HCT116 (cell line): ENCODE results near the gene KIFC3. TPM values are rescaled to one million over a fixed set of nuclear protein-coding genes. Genes with fewer than 3 reads are reported as not detected.

Experiments used
- ATAC-seq: fragments of 200-7000 bp; cut with Tn5 transposase; 2 replicates; pipeline ENCODE4 v1.9.1; 2020; ENCODE audit warnings: mild to moderate bottlenecking, moderate library complexity
- BruUV-seq: library from RNA; stranded (reverse); fragments of 400-500 nt; replicated peaks from 2 replicates; lab custom pipeline; 2021; lab: Mats Ljungman, UMichigan
- CTCF ChIA-PET: fragments of 300-600 bp; sonication (Branson Sonifier 250); formaldehyde crosslinking; loops from one replicate; lab custom pipeline; 2021; ENCODE audit warnings: antibody characterized with exemption; lab: Charles Lee
- POLR2A ChIA-PET: fragments of 300-600, 350-600 bp; sonication (Branson Sonifier 250); formaldehyde crosslinking; loops from one replicate; lab custom pipeline; 2021; ENCODE audit warnings: antibody characterized with exemption; lab: Charles Lee
- RAD21 ChIA-PET, 2 experiments: fragments of 300-600 bp; sonication (Branson Sonifier 250); formaldehyde crosslinking; loops; one replicate each; lab custom pipeline; 2023; ENCODE audit warnings: low total read pairs in 2 of 2; ENCODE audit not compliant: uncharacterized antibody in 2 of 2, unreplicated experiment in 2 of 2, low non-redundant PET in 1 of 2; lab: Charles Lee
- DNase-seq: peaks from one replicate; pipeline ENCODE4 v3.0.0-alpha.2; 2010; ENCODE audit warnings: low read depth, low spot score
- H2AFZ ChIP-seq: fragments of 200-600 bp; shearing (Covaris generic), sonication (generic); 2 replicates; pipeline ENCODE4 v1.6.1; 2017; ENCODE audit warnings: low read depth, mixed run types, mixed read lengths, antibody characterized with exemption, low read length; ENCODE audit not compliant: poor library complexity, severe bottlenecking
- H3K27ac ChIP-seq: 2 replicates; pipeline ENCODE4 v1.5.1; 2012; ENCODE audit warnings: low read depth, low read length
- H3K27me3 ChIP-seq: fragments of 200-600 bp; sonication (generic); 2 replicates; pipeline ENCODE4 v1.6.1; 2016; ENCODE audit warnings: mixed run types, low read length, mixed read lengths; ENCODE audit not compliant: insufficient read depth
- H3K36me3 ChIP-seq, 2 experiments: fragments of 200-500 bp in 1 of 2; fragments of 200-600 bp in 1 of 2; sonication (Bioruptor generic) in 1 of 2; sonication (generic) in 1 of 2; 2 replicates each; pipeline versions ENCODE4 v1.5.1 to v1.6.1; 2014 to 2016; ENCODE audit warnings: low read length in 2 of 2, inconsistent platforms in 1 of 2, mixed read lengths in 1 of 2, mixed run types in 1 of 2; ENCODE audit not compliant: insufficient read depth in 2 of 2, control insufficient read depth in 1 of 2
- H3K4me1 ChIP-seq, 2 experiments: fragments of 200-600 bp in 1 of 2; sonication (generic) in 1 of 2; 2 replicates each; pipeline versions ENCODE4 v1.5.1 to v1.6.1; 2012 to 2017; ENCODE audit warnings: low read length in 2 of 2, inconsistent platforms in 1 of 2, mild to moderate bottlenecking in 1 of 2, mixed read lengths in 1 of 2, mixed run types in 1 of 2, moderate library complexity in 1 of 2; ENCODE audit not compliant: insufficient read depth in 2 of 2, control insufficient read depth in 1 of 2
- H3K4me2 ChIP-seq: fragments of 200-600 bp; sonication (generic); 2 replicates; pipeline ENCODE4 v1.6.1; 2017; ENCODE audit warnings: mixed run types, low read length, mixed read lengths
- H3K4me3 ChIP-seq, 2 experiments: fragments of 200-600 bp in 1 of 2; sonication (generic) in 1 of 2; replicated peaks in 1 of 2; 2 replicates each; pipeline ENCODE4 v1.5.1; 2011 to 2016; ENCODE audit warnings: low read length in 2 of 2, control low read depth in 1 of 2, low read depth in 1 of 2, mild to moderate bottlenecking in 1 of 2, mixed read lengths in 1 of 2, mixed run types in 1 of 2
- H3K79me2 ChIP-seq: fragments of 200-600 bp; sonication (generic); 2 replicates; pipeline ENCODE4 v1.6.1; 2017; ENCODE audit warnings: mild to moderate bottlenecking, mixed run types, low read length, moderate library complexity, mixed read lengths; ENCODE audit not compliant: insufficient read depth
- H3K9ac ChIP-seq: fragments of 200-600 bp; sonication (generic); 2 replicates; pipeline ENCODE4 v1.6.1; 2016; ENCODE audit warnings: low read length, mixed read lengths
- H3K9me2 ChIP-seq: fragments of 200-600 bp; sonication (generic), shearing (Covaris generic); 2 replicates; pipeline ENCODE4 v1.6.1; 2017; ENCODE audit warnings: mixed run types, mild to moderate bottlenecking, moderate library complexity; ENCODE audit not compliant: insufficient read depth
- H3K9me3 ChIP-seq, 2 experiments: fragments of 200-500 bp in 1 of 2; fragments of 200-600 bp in 1 of 2; sonication (Bioruptor generic) in 1 of 2; sonication (generic) in 1 of 2; 2 replicates each; pipeline ENCODE4 v1.6.1; 2014 to 2017; ENCODE audit warnings: low read length in 2 of 2, mixed read lengths in 2 of 2, inconsistent platforms in 1 of 2, low read depth in 1 of 2, mild to moderate bottlenecking in 1 of 2, mixed run types in 1 of 2, moderate library complexity in 1 of 2; ENCODE audit not compliant: control insufficient read depth in 1 of 2, insufficient read depth in 1 of 2
- H4K20me1 ChIP-seq: fragments of 200-600 bp; sonication (generic), shearing (Covaris generic); 2 replicates; pipeline ENCODE4 v1.6.1; 2017; ENCODE audit warnings: mixed run types, mild to moderate bottlenecking, moderate library complexity; ENCODE audit not compliant: insufficient read depth
- CBX3 ChIP-seq: IDR thresholded peaks from 2 replicates; pipeline ENCODE4 v1.6.1; 2012; ENCODE audit warnings: low read depth
- CTCF ChIP-seq, 3 experiments: fragments of 200-600 bp in 1 of 3; sonication (generic) in 1 of 3; IDR thresholded peaks in 2 of 3; conservative IDR thresholded peaks in 1 of 3; 2 replicates each; pipeline ENCODE4 v1.5.1; 2012 to 2017; ENCODE audit warnings: low read depth in 2 of 3, low read length in 2 of 3, antibody characterized with exemption in 1 of 3, borderline replicate concordance in 1 of 3, control low read depth in 1 of 3, mild to moderate bottlenecking in 1 of 3, mixed read lengths in 1 of 3, mixed run types in 1 of 3, moderate library complexity in 1 of 3; ENCODE audit not compliant: insufficient read depth in 1 of 3
- EGR1 ChIP-seq: IDR thresholded peaks from 2 replicates; pipeline ENCODE4 v1.6.1; 2012; ENCODE audit warnings: low read depth
- ELF1 ChIP-seq: IDR thresholded peaks from 2 replicates; pipeline ENCODE4 v1.6.1; 2012; ENCODE audit warnings: low read depth, borderline replicate concordance
- EZH2 ChIP-seq: fragments of 200-600 bp; sonication (generic); IDR thresholded peaks from 2 replicates; pipeline ENCODE4 v1.6.1; 2017; ENCODE audit warnings: antibody characterized with exemption, mixed run types
- EZH2phosphoT487 ChIP-seq: fragments of 200-600 bp; IDR thresholded peaks from 2 replicates; pipeline ENCODE4 v1.6.1; 2018; ENCODE audit warnings: antibody characterized with exemption, borderline replicate concordance
- FOSL1 ChIP-seq: IDR thresholded peaks from 2 replicates; pipeline ENCODE4 v1.6.1; 2012; ENCODE audit warnings: low read depth
- JUND ChIP-seq: IDR thresholded peaks from 2 replicates; pipeline ENCODE4 v1.6.1; 2012
- MAX ChIP-seq: IDR thresholded peaks from 2 replicates; pipeline ENCODE4 v1.6.1; 2012
- POLR2AphosphoS5 ChIP-seq: IDR thresholded peaks from 2 replicates; pipeline ENCODE4 v1.6.1; 2011; ENCODE audit warnings: mild to moderate bottlenecking, low read depth, low read length, moderate library complexity
- RAD21 ChIP-seq: IDR thresholded peaks from 2 replicates; pipeline ENCODE4 v1.6.1; 2012; ENCODE audit warnings: low read depth, mild to moderate bottlenecking
- REST ChIP-seq: IDR thresholded peaks from 2 replicates; pipeline ENCODE4 v1.6.1; 2012; ENCODE audit warnings: low read depth
- TCF7L2 ChIP-seq: IDR thresholded peaks from 2 replicates; pipeline ENCODE4 v1.7.0; 2011; ENCODE audit warnings: borderline replicate concordance, inconsistent platforms; ENCODE audit not compliant: insufficient read depth, insufficient read length; ENCODE audit errors: extremely low read depth
- YY1 ChIP-seq: IDR thresholded peaks from 2 replicates; pipeline ENCODE4 v1.6.1; 2011; ENCODE audit warnings: low read length, low read depth, moderate library complexity, mild to moderate bottlenecking; ENCODE audit not compliant: insufficient replicate concordance; ENCODE audit errors: extremely low read depth
- ZBTB33 ChIP-seq: IDR thresholded peaks from 2 replicates; pipeline ENCODE4 v1.6.1; 2011; ENCODE audit warnings: mild to moderate bottlenecking, low read length, moderate library complexity; ENCODE audit not compliant: insufficient replicate concordance; ENCODE audit errors: extremely low read depth
- ZNF274 ChIP-seq: fragments of 200-500 bp; sonication (Bioruptor generic); IDR thresholded peaks from 2 replicates; pipeline ENCODE4 v1.6.1; 2014; ENCODE audit warnings: mild to moderate bottlenecking, low read depth, low read length, inconsistent platforms
- intact Hi-C: fragments of 100-400 bp; cut with micrococcal nuclease; formaldehyde crosslinking; loops from 2 replicates; pipeline ENCODE4 v1.10.0; 2022
- total RNA-seq: library from RNA; stranded (reverse); gene quantifications from one replicate; pipeline ENCODE4 v1.2.1, GENCODE V29; 2021; ENCODE audit not compliant: unreplicated experiment

Gene KIFC3
- total RNA-seq, 1 experiment from 2014 or later = 31.9 TPM

- CTCF ChIA-PET = interaction anchor here (2.1 kb wide), 1 partner anchor 9 kb away, joined by 9 read pairs; no protein-coding TSS in a partner anchor
- Histone ChIP-seq H2AFZ (no peak overlapping the region), H3K27me3 (no peaks in the 10 kb centered on the region), H3K9me2 (no peaks in the 10 kb centered on the region), H3K79me2 (no peaks in the 10 kb centered on the region), H3K9ac (no peak overlapping the region), H3K9me3 (no peaks in the 10 kb centered on the region), H3K4me1 (peaks cover 21 to 25% of the 10 kb centered on the region in 2 experiments), H3K36me3 (no peaks in the 10 kb centered on the region), H4K20me1 (no peaks in the 10 kb centered on the region), H3K4me3 (no peak overlapping the region), H3K27ac (no peak overlapping the region)
- POLR2A ChIA-PET = no interaction called here
- intact Hi-C loops = no loop called here
- BruUV-seq = no TSS peak
- DNase-seq = no peak
- TF ChIP-seq EGR1 (no peak), YY1 (no peak), RAD21 (no peak), ELF1 (no peak), MAX (no peak), TCF7L2 (no peak), REST (no peak), ZNF274 (no peak), FOSL1 (no peak), ZBTB33 (no peak), CTCF (IDR thresholded peaks at IDR 0.05 in 2 of 3, conservative IDR thresholded peaks at IDR 0.05 in 1 of 3; ENCODE audit: borderline replicate concordance in 1 of 3, insufficient read depth in 1 of 3, low read depth in 2 of 3, low read length in 2 of 3) (no peak), EZH2phosphoT487 (no peak), JUND (no peak), POLR2AphosphoS5 (no peak), CBX3 (no peak), EZH2 (no peak)
- TF ChIP-seq, all 23 proteins: peak for 0
- H3K4me2 ChIP-seq = no peak overlapping the region
- RAD21 ChIA-PET = no interaction called here
- no peak for ATAC-seq
Measured at GRCh38 chr16:57818377-57819064, 16.2 kb upstream of the KIFC3 start.
